H9 (cell line): ENCODE data around the gene L3HYPDH. TPM values are rescaled to one million over a fixed set of nuclear protein-coding genes. Genes with fewer than 3 reads are reported as not detected.

Experiments
- DNase-seq: peaks from one replicate; pipeline ENCODE4 v3.0.0-alpha.2; 2017
- H2AFZ ChIP-seq: one replicate; pipeline ENCODE4 v1.6.1; 2013; ENCODE audit warnings: mild to moderate bottlenecking, low read length, control low read depth, moderate library complexity
- H2AK5ac ChIP-seq: 2 replicates; pipeline ENCODE4 v1.6.1; 2013; ENCODE audit warnings: low read length, control low read depth, mixed read lengths; ENCODE audit not compliant: insufficient read length
- H2BK120ac ChIP-seq: one replicate; pipeline ENCODE4 v1.6.1; 2013; ENCODE audit warnings: low read depth, mild to moderate bottlenecking, low read length, control low read depth, inconsistent platforms; ENCODE audit not compliant: poor library complexity, severe bottlenecking
- H2BK12ac ChIP-seq: 2 replicates; pipeline ENCODE4 v1.6.1; 2013; ENCODE audit warnings: low read length, control low read depth, mixed read lengths, low read depth; ENCODE audit not compliant: insufficient read length
- H2BK15ac ChIP-seq: 2 replicates; pipeline ENCODE4 v1.6.1; 2013; ENCODE audit warnings: low read depth, low read length, control low read depth
- H2BK20ac ChIP-seq: one replicate; pipeline ENCODE4 v1.6.1; 2013; ENCODE audit warnings: low read depth, mild to moderate bottlenecking, low read length, control low read depth, inconsistent platforms; ENCODE audit not compliant: poor library complexity, severe bottlenecking
- H2BK5ac ChIP-seq: 2 replicates; pipeline ENCODE4 v1.6.1; 2013; ENCODE audit warnings: low read length, control low read depth, mixed read lengths; ENCODE audit not compliant: insufficient read length
- H3K14ac ChIP-seq: 2 replicates; pipeline ENCODE4 v1.6.1; 2013; ENCODE audit warnings: low read length, control low read depth; ENCODE audit not compliant: insufficient read depth
- H3K18ac ChIP-seq: 2 replicates; pipeline ENCODE4 v1.6.1; 2013; ENCODE audit warnings: low read depth, mild to moderate bottlenecking, mixed read lengths, low read length, control low read depth; ENCODE audit not compliant: insufficient read length
- H3K23ac ChIP-seq: 2 replicates; pipeline ENCODE4 v1.6.1; 2013; ENCODE audit warnings: low read length, control low read depth, mixed read lengths, low read depth; ENCODE audit not compliant: insufficient read length
- H3K23me2 ChIP-seq: 2 replicates; pipeline ENCODE4 v1.6.1; 2013; ENCODE audit warnings: low read depth, mild to moderate bottlenecking, mixed read lengths, low read length, control low read depth; ENCODE audit not compliant: insufficient read length, poor library complexity, severe bottlenecking
- H3K27ac ChIP-seq: 2 replicates; pipeline ENCODE4 v1.5.1; 2013; ENCODE audit warnings: low read length, control low read depth, mixed read lengths, low read depth; ENCODE audit not compliant: insufficient read length
- H3K27me3 ChIP-seq: 2 replicates; pipeline ENCODE4 v1.6.1; 2013; ENCODE audit warnings: low read length, control low read depth, inconsistent platforms; ENCODE audit not compliant: insufficient read depth
- H3K4ac ChIP-seq: 2 replicates; pipeline ENCODE4 v1.6.1; 2013; ENCODE audit warnings: low read depth, mild to moderate bottlenecking, control low read depth, inconsistent platforms, low read length, moderate library complexity
- H3K4me1 ChIP-seq: 2 replicates; pipeline ENCODE4 v1.6.1; 2013; ENCODE audit warnings: low read length, control low read depth, inconsistent platforms; ENCODE audit not compliant: insufficient read depth
- H3K4me2 ChIP-seq: 2 replicates; pipeline ENCODE4 v1.6.1; 2013; ENCODE audit warnings: low read length, control low read depth, mixed read lengths; ENCODE audit not compliant: insufficient read length, insufficient read depth
- H3K56ac ChIP-seq: 2 replicates; pipeline ENCODE4 v1.6.1; 2013; ENCODE audit warnings: low read depth, mild to moderate bottlenecking, mixed read lengths, low read length, control low read depth; ENCODE audit not compliant: insufficient read length
- H3K79me1 ChIP-seq: 2 replicates; pipeline ENCODE4 v1.6.1; 2013; ENCODE audit warnings: low read depth, mild to moderate bottlenecking, moderate library complexity, low read length, control low read depth, inconsistent platforms; ENCODE audit not compliant: insufficient read depth, poor library complexity, severe bottlenecking
- H3K79me2 ChIP-seq: 2 replicates; pipeline ENCODE4 v1.6.1; 2013; ENCODE audit warnings: low read length, control low read depth, inconsistent platforms; ENCODE audit not compliant: insufficient read depth
- H3K9ac ChIP-seq: 2 replicates; pipeline ENCODE4 v1.6.1; 2013; ENCODE audit warnings: low read length, control low read depth, mixed read lengths; ENCODE audit not compliant: insufficient read length; ENCODE audit errors: extremely low read depth
- H3K9me3 ChIP-seq: one replicate; pipeline ENCODE4 v1.6.1; 2013; ENCODE audit warnings: low read depth, low read length, inconsistent platforms; ENCODE audit not compliant: control insufficient read depth
- H3T11ph ChIP-seq: one replicate; pipeline ENCODE4 v1.6.1; 2013; ENCODE audit warnings: mild to moderate bottlenecking, low read length, control low read depth, inconsistent platforms
- H4K20me1 ChIP-seq: one replicate; pipeline ENCODE4 v1.6.1; 2013; ENCODE audit not compliant: control insufficient read depth, insufficient read length, insufficient read depth
- H4K5ac ChIP-seq: 2 replicates; pipeline ENCODE4 v1.6.1; 2013; ENCODE audit warnings: low read depth, mild to moderate bottlenecking, mixed read lengths, low read length, control low read depth; ENCODE audit not compliant: insufficient read length
- H4K8ac ChIP-seq: replicated peaks from 2 replicates; pipeline ENCODE4 v1.6.1; 2013; ENCODE audit warnings: low read length, control low read depth, mixed read lengths, low read depth; ENCODE audit not compliant: insufficient read length
- H4K91ac ChIP-seq: 2 replicates; pipeline ENCODE4 v1.6.1; 2013; ENCODE audit warnings: low read depth, mild to moderate bottlenecking, moderate library complexity, mixed read lengths, low read length, control low read depth; ENCODE audit not compliant: insufficient read length
- H3K27ac Mint-ChIP-seq, 3 experiments: 2 replicates in 2 of 3; 3 replicates in 1 of 3; pipeline ENCODE4 v1.8.0; 2020 to 2021; ENCODE audit warnings: mixed read lengths in 3 of 3, mild to moderate bottlenecking in 1 of 3, moderate library complexity in 1 of 3
- H3K27me3 Mint-ChIP-seq: 2 replicates; pipeline ENCODE4 v1.8.0; 2021; ENCODE audit warnings: low read depth, mild to moderate bottlenecking, moderate library complexity, mixed read lengths
- H3K36me3 Mint-ChIP-seq, 3 experiments: 2 replicates in 2 of 3; 3 replicates in 1 of 3; pipeline ENCODE4 v1.8.0; 2020 to 2021; ENCODE audit warnings: low read depth in 3 of 3, mixed read lengths in 3 of 3; ENCODE audit not compliant: insufficient read depth in 1 of 3
- H3K4me1 Mint-ChIP-seq, 2 experiments: 2 replicates each; pipeline ENCODE4 v1.8.0; 2020; ENCODE audit warnings: mixed read lengths in 2 of 2
- H3K4me3 Mint-ChIP-seq, 2 experiments: 2 replicates in 1 of 2; 3 replicates in 1 of 2; pipeline ENCODE4 v1.8.0; 2020 to 2021; ENCODE audit warnings: mild to moderate bottlenecking in 2 of 2, mixed read lengths in 2 of 2, moderate library complexity in 1 of 2
- H3K9me3 Mint-ChIP-seq, 2 experiments: 2 replicates in 1 of 2; 3 replicates in 1 of 2; pipeline ENCODE4 v1.8.0; 2020; ENCODE audit warnings: mild to moderate bottlenecking in 2 of 2, mixed read lengths in 2 of 2, moderate library complexity in 1 of 2
- CTCF ChIP-seq: fragments of 200-600 bp; sonication (generic); conservative IDR thresholded peaks from 3 replicates; pipeline ENCODE4 v1.8.0; 2021; ENCODE audit warnings: antibody characterized with exemption, mild to moderate bottlenecking
- WGBS: extraction: QIAGEN DNeasy Blood & Tissue Kit; methylation state at CpG from one replicate; pipeline ENCODE4 v1.1.7; 2013; ENCODE audit warnings: missing lambda C conversion rate, low lambda C conversion rate, mixed read lengths; ENCODE audit not compliant: insufficient read length; ENCODE audit errors: extremely low coverage; 5-methylcytosine and 5-hydroxymethylcytosine counted together
- total RNA-seq: library from RNA; stranded (reverse); gene quantifications from 2 replicates; pipeline ENCODE4 v1.2.1, GENCODE V29; 2021

L3HYPDH gene
- total RNA-seq, 1 experiment from 2014 or later: 15.7 TPM

GRCh38 chr14:59439256-59439965 is 44.8 kb downstream of the L3HYPDH start:
- Histone ChIP-seq H3K9ac (no peak overlapping the region), H3K79me1 (no peaks in the 10 kb centered on the region), H4K91ac (no peak overlapping the region), H3K27me3 (no peaks in the 10 kb centered on the region), H2AK5ac (no peak overlapping the region), H4K20me1 (no peaks in the 10 kb centered on the region), H2BK20ac (no peak overlapping the region), H3K79me2 (no peaks in the 10 kb centered on the region), H4K8ac (no peak overlapping the region), H3K23me2 (no peaks in the 10 kb centered on the region), H3K27ac (no peak overlapping the region), H4K5ac (no peak overlapping the region), H2AFZ (no peak overlapping the region), H3K56ac (no peak overlapping the region), H2BK5ac (no peak overlapping the region), H2BK12ac (no peak overlapping the region), H3K23ac (no peak overlapping the region), H3K18ac (no peak overlapping the region), H3K14ac (no peak overlapping the region), H3K9me3 (no peaks in the 10 kb centered on the region), H3K4me2 (no peak overlapping the region), H2BK15ac (no peak overlapping the region), H3K4me1 (no peaks in the 10 kb centered on the region), H2BK120ac (no peak overlapping the region), H3T11ph (no peak overlapping the region), H3K4ac (no peak overlapping the region)
- no peaks in the 10 kb centered on the region for H3K9me3 Mint-ChIP-seq
- no peaks in the 10 kb centered on the region for H3K27me3 Mint-ChIP-seq
- no CpG with 5 or more reads among the region's 5 CpGs for WGBS
- TF ChIP-seq CTCF: no peak
- H3K4me3 Mint-ChIP-seq: no peak overlapping the region
- peaks cover 0 to 3% of the 10 kb centered on the region in 2 experiments; a peak in 1 of 4 replicates for H3K4me1 Mint-ChIP-seq
- H3K27ac Mint-ChIP-seq: no peak overlapping the region
- H3K36me3 Mint-ChIP-seq: no peaks in the 10 kb centered on the region
- DNase-seq: no peak
